ENCODE data around the gene SSR4. TPM values are rescaled to one million over a fixed set of nuclear protein-coding genes. Genes with fewer than 3 reads are reported as not detected.

SSR4 gene
- total and polyA plus RNA-seq, 8 donors = 153 to 327 (median 180) TPM

DNA sequence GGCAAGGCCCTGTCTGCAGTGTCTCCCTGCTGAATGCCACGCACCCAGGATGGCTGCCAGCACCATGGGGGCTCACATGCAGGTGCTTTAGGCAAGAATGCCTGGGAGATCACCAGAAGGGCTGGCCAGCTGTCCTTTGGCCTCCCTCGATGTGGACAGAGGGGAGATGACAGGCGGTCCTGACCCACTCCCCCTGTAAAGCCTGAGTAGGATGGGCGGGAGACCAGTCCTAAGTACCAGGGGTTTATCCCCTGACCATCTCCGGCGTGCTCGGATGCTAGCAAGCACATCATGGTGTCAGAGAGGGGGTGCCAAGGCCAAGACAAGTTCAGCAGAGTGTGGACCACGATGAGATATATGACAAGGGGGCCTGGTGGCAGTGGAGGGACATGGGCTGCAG is 30.6 kb downstream of the SSR4 start:
- intact Hi-C loops (cut with DNase I) = no loop called here
- Histone ChIP-seq H3K27me3 (peaks cover 24 to 61% of the 10 kb centered on the region in 2 donors), H3K27ac (no peak overlapping the region), H3K4me3 (no peak overlapping the region), H3K36me3 (no peaks in the 10 kb centered on the region), H3K4me1 (peaks cover 7% of the 10 kb centered on the region in 2 donors), H3K9me3 (no peaks in the 10 kb centered on the region)
- TF ChIP-seq CTCF (IDR thresholded peaks at IDR 0.05) = no peak
- DNase-seq (no peak), ATAC-seq (no peak)

GRCh38 chrX:153827016-153827415 is 32.5 kb downstream of the SSR4 start:
- intact Hi-C loops (cut with DNase I) = no loop called here

DNA sequence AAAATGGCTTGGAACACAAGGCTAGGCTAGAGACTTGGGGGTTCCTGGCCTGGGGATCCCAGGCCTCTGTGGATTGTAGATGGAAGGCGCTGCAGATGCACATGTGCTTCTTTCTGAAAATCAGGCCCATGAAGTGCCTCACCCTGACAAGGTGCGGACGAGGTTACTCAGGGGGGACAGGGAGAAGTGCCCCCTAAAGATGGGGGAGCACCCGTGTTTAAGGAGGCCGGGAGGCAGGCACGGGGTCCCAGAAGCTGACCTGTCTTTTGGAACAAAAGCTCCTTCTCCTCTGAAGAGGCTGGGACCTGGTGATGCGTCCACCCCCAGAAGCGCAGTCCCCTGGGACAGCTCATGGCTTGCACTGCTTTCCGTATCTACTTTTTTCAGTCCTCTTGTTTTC is 33.4 kb downstream of the SSR4 start:
- DNase-seq (no peak), ATAC-seq (no peak)
- Histone ChIP-seq H3K4me3 (no peak overlapping the region), H3K36me3 (no peaks in the 10 kb centered on the region), H3K27me3 (peaks cover 37 to 78% of the 10 kb centered on the region in 2 donors), H3K9me3 (no peaks in the 10 kb centered on the region), H3K4me1 (peaks cover 7 to 8% of the 10 kb centered on the region in 2 donors), H3K27ac (no peak overlapping the region)
- TF ChIP-seq CTCF (IDR thresholded peaks at IDR 0.05) = no peak
- intact Hi-C loops (cut with DNase I) = no loop called here

More at GRCh38 chrX:153827016-153827415, 32.5 kb downstream of the SSR4 start:
- Histone ChIP-seq H3K27ac (no peak overlapping the region), H3K27me3 (peaks cover 30 to 70% of the 10 kb centered on the region in 2 donors), H3K36me3 (no peaks in the 10 kb centered on the region), H3K9me3 (no peaks in the 10 kb centered on the region), H3K4me3 (no peak overlapping the region), H3K4me1 (peaks cover 7 to 8% of the 10 kb centered on the region in 2 donors)
- no peak for TF ChIP-seq CTCF (IDR thresholded peaks at IDR 0.05)
- DNase-seq (no peak), ATAC-seq (no peak)

GRCh38 chrX:153828308-153828707 is 33.8 kb downstream of the SSR4 start:
- Histone ChIP-seq H3K36me3 (no peaks in the 10 kb centered on the region), H3K27ac (no peak overlapping the region), H3K4me3 (no peak overlapping the region), H3K9me3 (no peaks in the 10 kb centered on the region), H3K4me1 (peaks cover 7 to 8% of the 10 kb centered on the region in 2 donors), H3K27me3 (peaks cover 37 to 78% of the 10 kb centered on the region in 2 donors)
- intact Hi-C loops (cut with DNase I) = no loop called here
- no peak for TF ChIP-seq CTCF (IDR thresholded peaks at IDR 0.05)
- no peak for DNase-seq
- ATAC-seq = no peak

- no peak for DNase-seq
- H3K4me1 ChIP-seq = peaks cover 7 to 8% of the 10 kb centered on the region in 2 donors
- no peaks in the 10 kb centered on the region for H3K9me3 ChIP-seq
- H3K27ac ChIP-seq = no peak overlapping the region
- intact Hi-C loops (cut with DNase I) = no loop called here
- H3K27me3 ChIP-seq = peaks cover 37 to 78% of the 10 kb centered on the region in 2 donors
- peak overlapping the region in 1 of 2 donors; percentile 26 for H3K4me3 ChIP-seq
- TF ChIP-seq CTCF (IDR thresholded peaks at IDR 0.05) = no peak
- ATAC-seq = no peak
- H3K36me3 ChIP-seq = no peaks in the 10 kb centered on the region
These were observed 34.5 kb downstream of the SSR4 start for GRCh38 chrX:153828723-153829548.
